Measurements from ENCODE around the gene OPRL1.
A peak's percentile ranks its signal among the peaks of the same experiment; 100 is the strongest.

Gene OPRL1

GRCh38 chr20:64056639-64056888, 23.3 kb upstream of the OPRL1 start:
- DNase-seq (ENCODE audit: low spot score) (no peak), FAIRE-seq (no peak)

DNA sequence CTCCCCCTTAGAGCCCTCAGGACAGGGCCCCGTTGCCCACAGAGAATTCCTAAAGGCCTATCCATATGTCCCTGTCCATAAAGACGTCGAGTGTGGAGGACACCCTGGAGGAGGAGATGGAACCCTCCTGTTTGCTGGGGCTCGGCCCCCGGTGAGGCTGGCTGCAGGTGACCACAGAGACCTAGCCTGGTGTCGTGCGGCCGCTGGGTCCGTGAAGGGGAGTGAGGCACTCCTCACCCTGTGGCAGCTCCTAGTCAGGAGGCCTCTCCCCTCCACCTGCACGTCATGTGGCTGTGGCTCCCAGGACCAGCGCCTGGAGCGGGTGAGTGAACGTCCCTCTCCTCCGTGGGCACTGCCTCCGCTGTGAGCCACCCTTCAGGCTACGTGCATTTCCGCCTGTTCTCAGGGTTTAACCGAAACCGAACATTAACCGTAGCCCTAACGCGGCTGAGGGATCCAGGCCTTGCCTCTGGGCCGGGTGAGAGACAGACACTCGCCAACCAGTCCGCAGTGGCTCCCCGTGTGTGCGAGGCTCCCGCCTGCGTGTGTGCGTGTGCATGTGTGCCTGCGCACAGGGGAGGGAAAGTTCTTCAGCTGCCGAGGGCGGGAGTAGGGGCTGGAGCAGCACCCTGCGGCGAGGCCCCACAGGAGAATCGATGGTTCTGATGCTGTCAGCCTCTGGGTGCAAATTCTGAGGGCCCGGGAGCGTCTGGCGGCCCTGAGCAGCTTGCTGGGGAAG, 22.8 kb upstream of the OPRL1 start:
- DNase-seq (ENCODE audit: low spot score): no peak
- no peak for FAIRE-seq

GRCh38 chr20:64057628-64058498, 22.0 kb upstream of the OPRL1 start:
- DNase-seq (ENCODE audit: low spot score): peak; percentile 79
- no peak for FAIRE-seq

DNA sequence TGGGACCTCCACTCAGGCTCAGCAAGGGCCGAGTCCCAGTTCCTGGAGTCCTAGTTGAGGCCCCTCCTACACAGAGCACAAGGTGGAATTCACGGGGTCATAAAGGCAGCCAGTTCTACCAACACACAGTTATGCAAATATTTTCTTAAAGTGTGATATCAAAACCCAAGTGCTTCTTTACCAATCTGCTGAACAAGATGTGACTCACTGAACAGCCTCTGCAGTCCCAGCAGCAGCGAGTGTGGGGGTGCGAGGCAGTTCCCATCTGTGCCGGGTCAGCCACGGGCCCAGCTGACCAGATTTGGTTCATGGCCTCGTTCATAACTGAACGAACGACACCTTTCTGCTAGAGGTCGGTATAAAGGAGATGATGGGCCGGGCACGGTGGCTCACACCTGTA, 21.3 kb upstream of the OPRL1 start:
- DNase-seq (ENCODE audit: low spot score) (no peak), FAIRE-seq (no peak)

- DNase-seq (ENCODE audit: low spot score): no peak
- FAIRE-seq: no peak
These were observed 17.6 kb upstream of the OPRL1 start for GRCh38 chr20:64062276-64062595.

GRCh38 chr20:64062596-64063388, 17.1 kb upstream of the OPRL1 start, which contains the start of gene TCEA2:
TCEA2 (plus strand) TSS chr20:64063198; CDS start chr20:64063313, 115 bp downstream.
- DNase-seq (ENCODE audit: low spot score) (peak; percentile 96), FAIRE-seq (no peak)

- FAIRE-seq (no peak), DNase-seq (ENCODE audit: low spot score) (no peak)
These were observed 16.3 kb upstream of the OPRL1 start for GRCh38 chr20:64063389-64064144.

- FAIRE-seq (no peak), DNase-seq (ENCODE audit: low spot score) (no peak)
These were observed 15.7 kb upstream of the OPRL1 start for GRCh38 chr20:64064145-64064698.

GRCh38 chr20:64065062-64065973, 14.6 kb upstream of the OPRL1 start:
- no peak for FAIRE-seq
- no peak for DNase-seq (ENCODE audit: low spot score)

DNA sequence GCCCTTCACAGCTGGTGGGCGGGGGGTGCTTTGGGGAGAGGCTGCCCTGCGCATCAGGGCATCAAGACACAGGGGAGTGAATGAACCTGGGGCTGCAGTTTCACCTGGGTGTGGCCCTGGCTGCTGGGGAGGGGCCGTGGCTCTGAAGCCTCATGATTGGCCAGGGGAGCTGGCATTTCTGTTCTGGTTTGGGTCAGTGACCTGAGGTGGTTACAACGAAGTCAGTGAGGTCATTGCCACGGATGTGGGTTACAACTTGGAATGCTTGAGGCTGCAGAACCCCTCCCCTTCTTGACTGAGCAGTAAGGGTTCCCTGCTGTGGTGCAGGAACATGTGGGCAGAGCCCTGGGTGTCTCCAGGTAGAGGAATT, 13.9 kb upstream of the OPRL1 start:
- peak; percentile 78 for DNase-seq (ENCODE audit: low spot score)
- no peak for FAIRE-seq

GRCh38 chr20:64067005-64067632, 12.8 kb upstream of the OPRL1 start:
- FAIRE-seq (no peak), DNase-seq (ENCODE audit: low spot score) (no peak)

DNA sequence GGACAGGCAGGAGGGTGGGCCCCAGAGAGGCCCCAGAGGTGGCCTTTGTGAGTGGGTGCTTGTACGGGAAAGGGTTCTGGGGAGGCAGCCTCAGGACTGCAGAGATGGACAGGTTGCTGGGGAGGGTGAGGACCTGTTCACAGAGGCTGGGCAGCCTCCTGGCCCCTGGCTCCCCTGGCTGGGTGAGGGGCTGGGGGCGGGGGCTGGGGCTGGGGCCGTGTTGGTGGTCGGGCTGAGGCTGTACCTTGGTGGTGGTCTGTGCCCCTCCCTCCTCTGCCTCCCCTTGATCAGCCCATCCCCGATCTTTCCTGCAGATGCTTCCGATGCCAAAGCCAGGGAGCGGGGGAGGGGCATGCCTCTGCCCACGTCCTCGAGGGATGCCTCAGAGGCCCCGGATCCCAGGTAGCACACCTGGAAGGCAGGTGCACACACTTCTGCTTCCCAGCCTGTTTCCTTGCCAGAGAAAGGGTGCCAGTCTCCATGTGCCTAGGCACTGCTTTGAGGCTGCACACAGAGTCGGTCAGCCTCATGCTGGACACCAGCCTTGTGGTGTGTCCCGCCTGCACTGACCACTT, 12.1 kb upstream of the OPRL1 start:
- FAIRE-seq (no peak), DNase-seq (ENCODE audit: low spot score) (no peak)

DNA sequence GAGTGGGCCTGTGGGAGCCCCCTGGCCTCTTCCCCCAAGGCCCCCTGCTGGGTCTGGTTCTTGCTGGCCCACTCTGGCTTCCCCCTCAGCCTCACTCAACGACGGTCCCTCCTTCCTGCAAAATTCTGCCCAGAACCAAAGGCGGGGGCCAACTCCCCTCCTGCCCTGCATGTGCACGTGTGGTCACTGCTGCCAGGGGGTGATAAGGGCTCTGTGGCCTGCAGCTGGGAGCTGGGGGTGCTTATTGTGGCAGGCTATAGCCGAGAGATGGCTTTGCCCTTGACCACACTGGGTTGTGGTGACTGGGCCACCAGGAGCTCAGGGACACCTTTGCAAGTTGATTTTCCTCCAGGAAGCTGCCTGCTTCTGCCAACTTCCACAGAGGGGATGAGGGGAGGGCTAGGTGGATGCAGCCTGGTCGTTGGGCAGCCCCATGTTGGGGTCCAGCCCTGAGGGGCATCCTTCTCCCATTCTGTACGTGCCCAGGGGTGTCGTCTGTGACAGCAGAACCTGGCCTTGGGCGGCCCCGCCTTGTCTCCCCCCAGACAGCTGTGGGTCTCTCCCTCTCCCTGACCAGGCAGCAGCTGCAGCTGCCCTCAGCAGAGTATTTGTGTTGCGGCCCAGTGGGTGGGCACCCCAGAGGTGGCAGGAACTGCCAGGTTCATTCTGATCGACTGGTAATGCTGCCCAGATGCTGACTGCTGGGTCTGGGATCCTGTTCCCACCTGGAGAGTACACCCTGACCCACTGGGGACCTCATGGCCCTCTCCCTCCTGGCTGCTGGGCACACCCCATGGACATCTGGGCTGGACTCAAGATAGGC, 11.3 kb upstream of the OPRL1 start:
- DNase-seq (ENCODE audit: low spot score) (no peak), FAIRE-seq (no peak)

- DNase-seq (ENCODE audit: low spot score) (no peak), FAIRE-seq (no peak)
These were observed 10.7 kb upstream of the OPRL1 start for GRCh38 chr20:64069209-64069613.

DNA sequence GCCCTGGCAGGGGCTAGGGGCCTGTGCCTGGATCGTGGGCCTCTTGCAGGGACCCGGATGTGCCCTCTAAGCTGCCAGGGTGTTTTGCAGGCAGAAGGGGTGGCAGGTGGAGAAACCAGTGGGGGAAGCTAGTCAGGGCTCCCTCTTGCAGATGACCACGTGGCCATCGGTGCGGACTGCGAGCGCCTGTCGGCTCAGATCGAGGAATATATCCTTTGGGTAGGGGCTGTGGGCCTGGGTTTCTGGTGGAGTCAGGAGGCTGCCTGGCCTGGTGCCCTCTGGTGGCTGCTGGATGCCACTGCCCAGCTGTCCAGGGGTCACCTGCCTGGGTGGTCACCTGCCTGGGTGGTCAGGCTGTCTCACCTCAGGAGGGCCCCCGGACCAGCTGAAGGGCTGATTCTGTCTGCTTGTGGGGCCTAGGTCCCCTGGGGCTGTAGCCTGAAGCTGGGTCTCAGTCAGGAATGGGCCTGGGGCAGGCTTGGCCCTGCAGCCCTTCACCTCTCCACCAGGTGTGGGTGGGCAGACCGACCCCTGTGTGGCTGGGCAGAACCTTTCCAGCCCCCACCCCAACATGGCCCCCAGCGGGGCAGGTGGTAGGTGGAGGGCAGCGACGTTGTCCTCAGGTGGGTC, 10.2 kb upstream of the OPRL1 start:
- peak; percentile 46 for FAIRE-seq
- DNase-seq (ENCODE audit: low spot score): peak; percentile 65

DNA sequence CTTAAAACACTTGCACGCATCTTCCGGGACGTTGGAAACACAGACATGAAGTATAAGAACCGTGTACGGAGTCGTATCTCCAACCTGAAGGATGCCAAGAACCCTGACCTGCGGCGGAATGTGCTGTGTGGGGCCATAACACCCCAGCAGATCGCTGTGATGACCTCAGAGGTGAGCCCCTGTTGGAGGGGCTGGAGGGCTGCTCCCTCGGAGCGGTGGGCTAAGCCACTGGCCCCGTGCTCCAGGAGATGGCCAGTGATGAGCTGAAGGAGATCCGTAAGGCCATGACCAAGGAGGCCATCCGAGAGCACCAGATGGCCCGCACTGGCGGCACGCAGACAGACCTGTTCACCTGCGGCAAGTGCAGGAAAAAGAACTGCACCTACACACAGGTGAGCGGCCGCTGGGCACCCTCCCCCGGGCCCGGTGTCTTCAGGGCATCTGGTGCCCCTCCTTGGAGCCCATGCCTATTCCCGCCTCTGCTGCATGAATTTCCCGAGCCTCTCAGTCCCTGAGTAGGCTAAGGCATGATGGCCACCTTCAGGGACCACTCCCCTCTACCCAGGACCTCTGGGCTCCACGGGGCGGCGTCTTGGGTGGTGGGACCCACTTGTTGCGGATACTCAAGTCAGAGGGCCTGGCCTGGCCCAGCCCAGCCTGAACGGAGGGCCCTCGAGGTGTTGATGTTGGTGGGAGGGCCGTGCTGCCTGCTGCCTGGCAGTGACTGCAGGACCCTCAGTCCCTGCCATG, 9.5 kb upstream of the OPRL1 start:
- FAIRE-seq: no peak
- no peak for DNase-seq (ENCODE audit: low spot score)
